ENCODE results near the gene HOXC9. TPM values are rescaled to one million over a fixed set of nuclear protein-coding genes. Genes with fewer than 3 reads are reported as not detected.

HOXC9 gene
- total and polyA plus RNA-seq, 9 of the 15 experiments (the other 6 are each of a cell fraction or from before 2014, with no cell fraction given), result 1.1 to 10.5 (median 9.3) TPM

DNA sequence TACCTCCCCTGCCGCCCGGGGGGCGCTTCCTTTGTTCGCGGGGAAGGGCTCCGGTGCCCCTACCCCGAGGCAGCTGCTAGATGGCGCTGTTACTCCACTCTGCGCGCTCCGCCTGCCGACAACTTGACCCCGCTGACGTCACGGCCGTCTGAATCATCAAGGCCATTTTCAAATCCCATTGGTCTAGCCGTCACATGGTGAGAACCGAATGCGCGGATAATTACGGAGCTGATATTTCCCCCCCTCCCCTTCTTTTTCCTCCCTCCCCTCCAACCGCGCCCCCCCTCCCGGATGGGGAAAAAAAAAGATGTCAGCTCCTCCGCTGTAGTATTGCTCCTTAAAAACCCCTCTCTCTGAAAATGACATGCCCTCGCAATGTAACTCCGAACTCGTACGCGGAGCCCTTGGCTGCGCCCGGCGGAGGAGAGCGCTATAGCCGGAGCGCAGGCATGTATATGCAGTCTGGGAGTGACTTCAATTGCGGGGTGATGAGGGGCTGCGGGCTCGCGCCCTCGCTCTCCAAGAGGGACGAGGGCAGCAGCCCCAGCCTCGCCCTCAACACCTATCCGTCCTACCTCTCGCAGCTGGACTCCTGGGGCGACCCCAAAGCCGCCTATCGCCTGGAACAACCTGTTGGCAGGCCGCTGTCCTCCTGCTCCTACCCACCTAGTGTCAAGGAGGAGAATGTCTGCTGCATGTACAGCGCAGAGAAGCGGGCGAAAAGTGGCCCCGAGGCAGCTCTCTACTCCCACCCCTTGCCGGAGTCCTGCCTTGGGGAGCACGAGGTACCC is 14.9 kb upstream of the HOXC9 start, which contains the start of gene HOXC10 (continued):
- TF ChIP-seq, protein P1, sequence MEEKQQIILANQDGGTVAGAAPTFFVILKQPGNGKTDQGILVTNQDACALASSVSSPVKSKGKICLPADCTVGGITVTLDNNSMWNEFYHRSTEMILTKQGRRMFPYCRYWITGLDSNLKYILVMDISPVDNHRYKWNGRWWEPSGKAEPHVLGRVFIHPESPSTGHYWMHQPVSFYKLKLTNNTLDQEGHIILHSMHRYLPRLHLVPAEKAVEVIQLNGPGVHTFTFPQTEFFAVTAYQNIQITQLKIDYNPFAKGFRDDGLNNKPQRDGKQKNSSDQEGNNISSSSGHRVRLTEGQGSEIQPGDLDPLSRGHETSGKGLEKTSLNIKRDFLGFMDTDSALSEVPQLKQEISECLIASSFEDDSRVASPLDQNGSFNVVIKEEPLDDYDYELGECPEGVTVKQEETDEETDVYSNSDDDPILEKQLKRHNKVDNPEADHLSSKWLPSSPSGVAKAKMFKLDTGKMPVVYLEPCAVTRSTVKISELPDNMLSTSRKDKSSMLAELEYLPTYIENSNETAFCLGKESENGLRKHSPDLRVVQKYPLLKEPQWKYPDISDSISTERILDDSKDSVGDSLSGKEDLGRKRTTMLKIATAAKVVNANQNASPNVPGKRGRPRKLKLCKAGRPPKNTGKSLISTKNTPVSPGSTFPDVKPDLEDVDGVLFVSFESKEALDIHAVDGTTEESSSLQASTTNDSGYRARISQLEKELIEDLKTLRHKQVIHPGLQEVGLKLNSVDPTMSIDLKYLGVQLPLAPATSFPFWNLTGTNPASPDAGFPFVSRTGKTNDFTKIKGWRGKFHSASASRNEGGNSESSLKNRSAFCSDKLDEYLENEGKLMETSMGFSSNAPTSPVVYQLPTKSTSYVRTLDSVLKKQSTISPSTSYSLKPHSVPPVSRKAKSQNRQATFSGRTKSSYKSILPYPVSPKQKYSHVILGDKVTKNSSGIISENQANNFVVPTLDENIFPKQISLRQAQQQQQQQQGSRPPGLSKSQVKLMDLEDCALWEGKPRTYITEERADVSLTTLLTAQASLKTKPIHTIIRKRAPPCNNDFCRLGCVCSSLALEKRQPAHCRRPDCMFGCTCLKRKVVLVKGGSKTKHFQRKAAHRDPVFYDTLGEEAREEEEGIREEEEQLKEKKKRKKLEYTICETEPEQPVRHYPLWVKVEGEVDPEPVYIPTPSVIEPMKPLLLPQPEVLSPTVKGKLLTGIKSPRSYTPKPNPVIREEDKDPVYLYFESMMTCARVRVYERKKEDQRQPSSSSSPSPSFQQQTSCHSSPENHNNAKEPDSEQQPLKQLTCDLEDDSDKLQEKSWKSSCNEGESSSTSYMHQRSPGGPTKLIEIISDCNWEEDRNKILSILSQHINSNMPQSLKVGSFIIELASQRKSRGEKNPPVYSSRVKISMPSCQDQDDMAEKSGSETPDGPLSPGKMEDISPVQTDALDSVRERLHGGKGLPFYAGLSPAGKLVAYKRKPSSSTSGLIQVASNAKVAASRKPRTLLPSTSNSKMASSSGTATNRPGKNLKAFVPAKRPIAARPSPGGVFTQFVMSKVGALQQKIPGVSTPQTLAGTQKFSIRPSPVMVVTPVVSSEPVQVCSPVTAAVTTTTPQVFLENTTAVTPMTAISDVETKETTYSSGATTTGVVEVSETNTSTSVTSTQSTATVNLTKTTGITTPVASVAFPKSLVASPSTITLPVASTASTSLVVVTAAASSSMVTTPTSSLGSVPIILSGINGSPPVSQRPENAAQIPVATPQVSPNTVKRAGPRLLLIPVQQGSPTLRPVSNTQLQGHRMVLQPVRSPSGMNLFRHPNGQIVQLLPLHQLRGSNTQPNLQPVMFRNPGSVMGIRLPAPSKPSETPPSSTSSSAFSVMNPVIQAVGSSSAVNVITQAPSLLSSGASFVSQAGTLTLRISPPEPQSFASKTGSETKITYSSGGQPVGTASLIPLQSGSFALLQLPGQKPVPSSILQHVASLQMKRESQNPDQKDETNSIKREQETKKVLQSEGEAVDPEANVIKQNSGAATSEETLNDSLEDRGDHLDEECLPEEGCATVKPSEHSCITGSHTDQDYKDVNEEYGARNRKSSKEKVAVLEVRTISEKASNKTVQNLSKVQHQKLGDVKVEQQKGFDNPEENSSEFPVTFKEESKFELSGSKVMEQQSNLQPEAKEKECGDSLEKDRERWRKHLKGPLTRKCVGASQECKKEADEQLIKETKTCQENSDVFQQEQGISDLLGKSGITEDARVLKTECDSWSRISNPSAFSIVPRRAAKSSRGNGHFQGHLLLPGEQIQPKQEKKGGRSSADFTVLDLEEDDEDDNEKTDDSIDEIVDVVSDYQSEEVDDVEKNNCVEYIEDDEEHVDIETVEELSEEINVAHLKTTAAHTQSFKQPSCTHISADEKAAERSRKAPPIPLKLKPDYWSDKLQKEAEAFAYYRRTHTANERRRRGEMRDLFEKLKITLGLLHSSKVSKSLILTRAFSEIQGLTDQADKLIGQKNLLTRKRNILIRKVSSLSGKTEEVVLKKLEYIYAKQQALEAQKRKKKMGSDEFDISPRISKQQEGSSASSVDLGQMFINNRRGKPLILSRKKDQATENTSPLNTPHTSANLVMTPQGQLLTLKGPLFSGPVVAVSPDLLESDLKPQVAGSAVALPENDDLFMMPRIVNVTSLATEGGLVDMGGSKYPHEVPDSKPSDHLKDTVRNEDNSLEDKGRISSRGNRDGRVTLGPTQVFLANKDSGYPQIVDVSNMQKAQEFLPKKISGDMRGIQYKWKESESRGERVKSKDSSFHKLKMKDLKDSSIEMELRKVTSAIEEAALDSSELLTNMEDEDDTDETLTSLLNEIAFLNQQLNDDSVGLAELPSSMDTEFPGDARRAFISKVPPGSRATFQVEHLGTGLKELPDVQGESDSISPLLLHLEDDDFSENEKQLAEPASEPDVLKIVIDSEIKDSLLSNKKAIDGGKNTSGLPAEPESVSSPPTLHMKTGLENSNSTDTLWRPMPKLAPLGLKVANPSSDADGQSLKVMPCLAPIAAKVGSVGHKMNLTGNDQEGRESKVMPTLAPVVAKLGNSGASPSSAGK (IDR thresholded peaks at IDR 0.05), result peak; percentile 65
- TF ChIP-seq ATF7 (IDR thresholded peaks at IDR 0.05) (peak; percentile 71), CREM (IDR thresholded peaks at IDR 0.05; ENCODE audit: low read depth) (peak; percentile 98), KLF10 (CRISPR knock-in tag; IDR thresholded peaks at IDR 0.05) (no peak), ADNP (tag; IDR thresholded peaks at IDR 0.05) (no peak), GABPB1 (CRISPR knock-in tag; IDR thresholded peaks at IDR 0.05) (no peak), RB1 (IDR thresholded peaks at IDR 0.05; ENCODE audit: low read depth) (peak; percentile 84), MCM5 (IDR thresholded peaks at IDR 0.05; ENCODE audit: low read depth) (no peak), ETV1 (tag; conservative IDR thresholded peaks at IDR 0.05; ENCODE audit: low read depth) (0 out of 2 replicates have a peak, but pooled peaks have one; percentile 23)
- TF ChIP-seq, protein P2, sequence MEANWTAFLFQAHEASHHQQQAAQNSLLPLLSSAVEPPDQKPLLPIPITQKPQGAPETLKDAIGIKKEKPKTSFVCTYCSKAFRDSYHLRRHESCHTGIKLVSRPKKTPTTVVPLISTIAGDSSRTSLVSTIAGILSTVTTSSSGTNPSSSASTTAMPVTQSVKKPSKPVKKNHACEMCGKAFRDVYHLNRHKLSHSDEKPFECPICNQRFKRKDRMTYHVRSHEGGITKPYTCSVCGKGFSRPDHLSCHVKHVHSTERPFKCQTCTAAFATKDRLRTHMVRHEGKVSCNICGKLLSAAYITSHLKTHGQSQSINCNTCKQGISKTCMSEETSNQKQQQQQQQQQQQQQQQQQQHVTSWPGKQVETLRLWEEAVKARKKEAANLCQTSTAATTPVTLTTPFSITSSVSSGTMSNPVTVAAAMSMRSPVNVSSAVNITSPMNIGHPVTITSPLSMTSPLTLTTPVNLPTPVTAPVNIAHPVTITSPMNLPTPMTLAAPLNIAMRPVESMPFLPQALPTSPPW (CRISPR knock-in tag; IDR thresholded peaks at IDR 0.05), result peak; percentile 77
- TF ChIP-seq, protein P3, sequence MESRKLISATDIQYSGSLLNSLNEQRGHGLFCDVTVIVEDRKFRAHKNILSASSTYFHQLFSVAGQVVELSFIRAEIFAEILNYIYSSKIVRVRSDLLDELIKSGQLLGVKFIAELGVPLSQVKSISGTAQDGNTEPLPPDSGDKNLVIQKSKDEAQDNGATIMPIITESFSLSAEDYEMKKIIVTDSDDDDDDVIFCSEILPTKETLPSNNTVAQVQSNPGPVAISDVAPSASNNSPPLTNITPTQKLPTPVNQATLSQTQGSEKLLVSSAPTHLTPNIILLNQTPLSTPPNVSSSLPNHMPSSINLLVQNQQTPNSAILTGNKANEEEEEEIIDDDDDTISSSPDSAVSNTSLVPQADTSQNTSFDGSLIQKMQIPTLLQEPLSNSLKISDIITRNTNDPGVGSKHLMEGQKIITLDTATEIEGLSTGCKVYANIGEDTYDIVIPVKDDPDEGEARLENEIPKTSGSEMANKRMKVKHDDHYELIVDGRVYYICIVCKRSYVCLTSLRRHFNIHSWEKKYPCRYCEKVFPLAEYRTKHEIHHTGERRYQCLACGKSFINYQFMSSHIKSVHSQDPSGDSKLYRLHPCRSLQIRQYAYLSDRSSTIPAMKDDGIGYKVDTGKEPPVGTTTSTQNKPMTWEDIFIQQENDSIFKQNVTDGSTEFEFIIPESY (CRISPR knock-in tag; IDR thresholded peaks at IDR 0.05), result peak; percentile 93
- TF ChIP-seq, protein P4, sequence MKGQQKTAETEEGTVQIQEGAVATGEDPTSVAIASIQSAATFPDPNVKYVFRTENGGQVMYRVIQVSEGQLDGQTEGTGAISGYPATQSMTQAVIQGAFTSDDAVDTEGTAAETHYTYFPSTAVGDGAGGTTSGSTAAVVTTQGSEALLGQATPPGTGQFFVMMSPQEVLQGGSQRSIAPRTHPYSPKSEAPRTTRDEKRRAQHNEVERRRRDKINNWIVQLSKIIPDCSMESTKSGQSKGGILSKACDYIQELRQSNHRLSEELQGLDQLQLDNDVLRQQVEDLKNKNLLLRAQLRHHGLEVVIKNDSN (CRISPR knock-in tag; IDR thresholded peaks at IDR 0.05), result peak; percentile 83
